HCT116 (cell line): ENCODE data around the gene ONECUT3. TPM values are rescaled to one million over a fixed set of nuclear protein-coding genes. Genes with fewer than 3 reads are reported as not detected.

Experiments
- ATAC-seq: fragments of 200-7000 bp; cut with Tn5 transposase; 2 replicates; pipeline ENCODE4 v1.9.1; 2020; ENCODE audit warnings: mild to moderate bottlenecking, moderate library complexity
- BruUV-seq: library from RNA; stranded (reverse); fragments of 400-500 nt; replicated peaks from 2 replicates; lab custom pipeline; 2021; lab: Mats Ljungman, UMichigan
- CTCF ChIA-PET: fragments of 300-600 bp; sonication (Branson Sonifier 250); formaldehyde crosslinking; loops from one replicate; lab custom pipeline; 2021; ENCODE audit warnings: antibody characterized with exemption; lab: Charles Lee
- POLR2A ChIA-PET: fragments of 300-600, 350-600 bp; sonication (Branson Sonifier 250); formaldehyde crosslinking; loops from one replicate; lab custom pipeline; 2021; ENCODE audit warnings: antibody characterized with exemption; lab: Charles Lee
- RAD21 ChIA-PET, 2 experiments: fragments of 300-600 bp; sonication (Branson Sonifier 250); formaldehyde crosslinking; loops; one replicate each; lab custom pipeline; 2023; ENCODE audit warnings: low total read pairs in 2 of 2; ENCODE audit not compliant: uncharacterized antibody in 2 of 2, unreplicated experiment in 2 of 2, low non-redundant PET in 1 of 2; lab: Charles Lee
- DNase-seq: peaks from one replicate; pipeline ENCODE4 v3.0.0-alpha.2; 2010; ENCODE audit warnings: low read depth, low spot score
- H2AFZ ChIP-seq: fragments of 200-600 bp; shearing (Covaris generic), sonication (generic); 2 replicates; pipeline ENCODE4 v1.6.1; 2017; ENCODE audit warnings: low read depth, mixed run types, mixed read lengths, antibody characterized with exemption, low read length; ENCODE audit not compliant: poor library complexity, severe bottlenecking
- H3K27ac ChIP-seq: 2 replicates; pipeline ENCODE4 v1.5.1; 2012; ENCODE audit warnings: low read depth, low read length
- H3K27me3 ChIP-seq: fragments of 200-600 bp; sonication (generic); 2 replicates; pipeline ENCODE4 v1.6.1; 2016; ENCODE audit warnings: mixed run types, low read length, mixed read lengths; ENCODE audit not compliant: insufficient read depth
- H3K36me3 ChIP-seq, 2 experiments: fragments of 200-500 bp in 1 of 2; fragments of 200-600 bp in 1 of 2; sonication (Bioruptor generic) in 1 of 2; sonication (generic) in 1 of 2; 2 replicates each; pipeline versions ENCODE4 v1.5.1 to v1.6.1; 2014 to 2016; ENCODE audit warnings: low read length in 2 of 2, inconsistent platforms in 1 of 2, mixed read lengths in 1 of 2, mixed run types in 1 of 2; ENCODE audit not compliant: insufficient read depth in 2 of 2, control insufficient read depth in 1 of 2
- H3K4me1 ChIP-seq, 2 experiments: fragments of 200-600 bp in 1 of 2; sonication (generic) in 1 of 2; 2 replicates each; pipeline versions ENCODE4 v1.5.1 to v1.6.1; 2012 to 2017; ENCODE audit warnings: low read length in 2 of 2, inconsistent platforms in 1 of 2, mild to moderate bottlenecking in 1 of 2, mixed read lengths in 1 of 2, mixed run types in 1 of 2, moderate library complexity in 1 of 2; ENCODE audit not compliant: insufficient read depth in 2 of 2, control insufficient read depth in 1 of 2
- H3K4me2 ChIP-seq: fragments of 200-600 bp; sonication (generic); 2 replicates; pipeline ENCODE4 v1.6.1; 2017; ENCODE audit warnings: mixed run types, low read length, mixed read lengths
- H3K4me3 ChIP-seq, 2 experiments: fragments of 200-600 bp in 1 of 2; sonication (generic) in 1 of 2; replicated peaks in 1 of 2; 2 replicates each; pipeline ENCODE4 v1.5.1; 2011 to 2016; ENCODE audit warnings: low read length in 2 of 2, control low read depth in 1 of 2, low read depth in 1 of 2, mild to moderate bottlenecking in 1 of 2, mixed read lengths in 1 of 2, mixed run types in 1 of 2
- H3K79me2 ChIP-seq: fragments of 200-600 bp; sonication (generic); 2 replicates; pipeline ENCODE4 v1.6.1; 2017; ENCODE audit warnings: mild to moderate bottlenecking, mixed run types, low read length, moderate library complexity, mixed read lengths; ENCODE audit not compliant: insufficient read depth
- H3K9ac ChIP-seq: fragments of 200-600 bp; sonication (generic); 2 replicates; pipeline ENCODE4 v1.6.1; 2016; ENCODE audit warnings: low read length, mixed read lengths
- H3K9me2 ChIP-seq: fragments of 200-600 bp; sonication (generic), shearing (Covaris generic); 2 replicates; pipeline ENCODE4 v1.6.1; 2017; ENCODE audit warnings: mixed run types, mild to moderate bottlenecking, moderate library complexity; ENCODE audit not compliant: insufficient read depth
- H3K9me3 ChIP-seq, 2 experiments: fragments of 200-500 bp in 1 of 2; fragments of 200-600 bp in 1 of 2; sonication (Bioruptor generic) in 1 of 2; sonication (generic) in 1 of 2; 2 replicates each; pipeline ENCODE4 v1.6.1; 2014 to 2017; ENCODE audit warnings: low read length in 2 of 2, mixed read lengths in 2 of 2, inconsistent platforms in 1 of 2, low read depth in 1 of 2, mild to moderate bottlenecking in 1 of 2, mixed run types in 1 of 2, moderate library complexity in 1 of 2; ENCODE audit not compliant: control insufficient read depth in 1 of 2, insufficient read depth in 1 of 2
- H4K20me1 ChIP-seq: fragments of 200-600 bp; sonication (generic), shearing (Covaris generic); 2 replicates; pipeline ENCODE4 v1.6.1; 2017; ENCODE audit warnings: mixed run types, mild to moderate bottlenecking, moderate library complexity; ENCODE audit not compliant: insufficient read depth
- CBX3 ChIP-seq: IDR thresholded peaks from 2 replicates; pipeline ENCODE4 v1.6.1; 2012; ENCODE audit warnings: low read depth
- CEBPB ChIP-seq: IDR thresholded peaks from 2 replicates; pipeline ENCODE4 v1.6.1; 2012; ENCODE audit warnings: low read depth
- CTCF ChIP-seq, 3 experiments: fragments of 200-600 bp in 1 of 3; sonication (generic) in 1 of 3; IDR thresholded peaks in 2 of 3; conservative IDR thresholded peaks in 1 of 3; 2 replicates each; pipeline ENCODE4 v1.5.1; 2012 to 2017; ENCODE audit warnings: low read depth in 2 of 3, low read length in 2 of 3, antibody characterized with exemption in 1 of 3, borderline replicate concordance in 1 of 3, control low read depth in 1 of 3, mild to moderate bottlenecking in 1 of 3, mixed read lengths in 1 of 3, mixed run types in 1 of 3, moderate library complexity in 1 of 3; ENCODE audit not compliant: insufficient read depth in 1 of 3
- EGR1 ChIP-seq: IDR thresholded peaks from 2 replicates; pipeline ENCODE4 v1.6.1; 2012; ENCODE audit warnings: low read depth
- ELF1 ChIP-seq: IDR thresholded peaks from 2 replicates; pipeline ENCODE4 v1.6.1; 2012; ENCODE audit warnings: low read depth, borderline replicate concordance
- EZH2 ChIP-seq: fragments of 200-600 bp; sonication (generic); IDR thresholded peaks from 2 replicates; pipeline ENCODE4 v1.6.1; 2017; ENCODE audit warnings: antibody characterized with exemption, mixed run types
- JUND ChIP-seq: IDR thresholded peaks from 2 replicates; pipeline ENCODE4 v1.6.1; 2012
- POLR2A ChIP-seq: IDR thresholded peaks from 2 replicates; pipeline ENCODE4 v1.7.0; 2011; ENCODE audit warnings: borderline replicate concordance; ENCODE audit not compliant: insufficient read depth, insufficient read length; ENCODE audit errors: extremely low read depth
- POLR2AphosphoS5 ChIP-seq: IDR thresholded peaks from 2 replicates; pipeline ENCODE4 v1.6.1; 2011; ENCODE audit warnings: mild to moderate bottlenecking, low read depth, low read length, moderate library complexity
- RAD21 ChIP-seq: IDR thresholded peaks from 2 replicates; pipeline ENCODE4 v1.6.1; 2012; ENCODE audit warnings: low read depth, mild to moderate bottlenecking
- SRF ChIP-seq: IDR thresholded peaks from 2 replicates; pipeline ENCODE4 v1.6.1; 2012; ENCODE audit warnings: low read depth
- ZNF274 ChIP-seq: fragments of 200-500 bp; sonication (Bioruptor generic); IDR thresholded peaks from 2 replicates; pipeline ENCODE4 v1.6.1; 2014; ENCODE audit warnings: mild to moderate bottlenecking, low read depth, low read length, inconsistent platforms
- intact Hi-C: fragments of 100-400 bp; cut with micrococcal nuclease; formaldehyde crosslinking; loops from 2 replicates; pipeline ENCODE4 v1.10.0; 2022
- total RNA-seq: library from RNA; stranded (reverse); gene quantifications from one replicate; pipeline ENCODE4 v1.2.1, GENCODE V29; 2021; ENCODE audit not compliant: unreplicated experiment
- TF ChIP-seq, protein P1 (sequence below): IDR thresholded peaks from 2 replicates; pipeline ENCODE4 v1.6.1; 2012; ENCODE audit warnings: low read depth
- TF ChIP-seq, protein P2 (sequence below): IDR thresholded peaks from 2 replicates; pipeline ENCODE4 v1.6.1; 2012

Gene ONECUT3
- total RNA-seq, 1 experiment from 2014 or later, result 22.1 TPM

GRCh38 chr19:1810439-1811160 is 57.3 kb downstream of the ONECUT3 start:
- H3K27me3 ChIP-seq, result no peaks in the 10 kb centered on the region
- peaks cover 20 to 38% of the 10 kb centered on the region in 2 experiments for H3K4me1 ChIP-seq
- H3K9me2 ChIP-seq, result no peaks in the 10 kb centered on the region
- RAD21 ChIA-PET, result interaction anchor here in 1 of 2 experiments (1.2 kb wide), 1 partner anchor 14 kb away, joined by 4 read pairs; no protein-coding TSS in a partner anchor
- no peaks in the 10 kb centered on the region for H4K20me1 ChIP-seq
- CTCF ChIA-PET, result interaction anchor here (0.6 to 1.5 kb wide), 9 partner anchors 15 to 265 kb away, joined by 3 to 7 read pairs (median 4); no protein-coding TSS in a partner anchor
- H3K4me3 ChIP-seq, result peak overlapping the region; percentile 63 to 67
- no peak overlapping the region for H2AFZ ChIP-seq
- BruUV-seq, result TSS peak; percentile 29
- H3K36me3 ChIP-seq, result no peaks in the 10 kb centered on the region; a peak in 1 of 4 replicates
- peak overlapping the region; percentile 66 for H3K9ac ChIP-seq
- peak overlapping the region; percentile 81 for H3K27ac ChIP-seq
- DNase-seq (no peak), ATAC-seq (no peak)
- intact Hi-C loops, result loop anchor here (5.0 to 10.0 kb wide), 2 partner anchors 138 to 206 kb away; partner anchors contain the start of gene UQCR11
- POLR2A ChIA-PET, result interaction anchor here (0.9 to 1.1 kb wide), 3 partner anchors 63 to 338 kb away, joined by 3 to 4 read pairs (median 3); no protein-coding TSS in a partner anchor
- H3K79me2 ChIP-seq, result no peaks in the 10 kb centered on the region
- TF ChIP-seq SRF, result no peak
- no peak for TF ChIP-seq CBX3
- TF ChIP-seq, protein P1, sequence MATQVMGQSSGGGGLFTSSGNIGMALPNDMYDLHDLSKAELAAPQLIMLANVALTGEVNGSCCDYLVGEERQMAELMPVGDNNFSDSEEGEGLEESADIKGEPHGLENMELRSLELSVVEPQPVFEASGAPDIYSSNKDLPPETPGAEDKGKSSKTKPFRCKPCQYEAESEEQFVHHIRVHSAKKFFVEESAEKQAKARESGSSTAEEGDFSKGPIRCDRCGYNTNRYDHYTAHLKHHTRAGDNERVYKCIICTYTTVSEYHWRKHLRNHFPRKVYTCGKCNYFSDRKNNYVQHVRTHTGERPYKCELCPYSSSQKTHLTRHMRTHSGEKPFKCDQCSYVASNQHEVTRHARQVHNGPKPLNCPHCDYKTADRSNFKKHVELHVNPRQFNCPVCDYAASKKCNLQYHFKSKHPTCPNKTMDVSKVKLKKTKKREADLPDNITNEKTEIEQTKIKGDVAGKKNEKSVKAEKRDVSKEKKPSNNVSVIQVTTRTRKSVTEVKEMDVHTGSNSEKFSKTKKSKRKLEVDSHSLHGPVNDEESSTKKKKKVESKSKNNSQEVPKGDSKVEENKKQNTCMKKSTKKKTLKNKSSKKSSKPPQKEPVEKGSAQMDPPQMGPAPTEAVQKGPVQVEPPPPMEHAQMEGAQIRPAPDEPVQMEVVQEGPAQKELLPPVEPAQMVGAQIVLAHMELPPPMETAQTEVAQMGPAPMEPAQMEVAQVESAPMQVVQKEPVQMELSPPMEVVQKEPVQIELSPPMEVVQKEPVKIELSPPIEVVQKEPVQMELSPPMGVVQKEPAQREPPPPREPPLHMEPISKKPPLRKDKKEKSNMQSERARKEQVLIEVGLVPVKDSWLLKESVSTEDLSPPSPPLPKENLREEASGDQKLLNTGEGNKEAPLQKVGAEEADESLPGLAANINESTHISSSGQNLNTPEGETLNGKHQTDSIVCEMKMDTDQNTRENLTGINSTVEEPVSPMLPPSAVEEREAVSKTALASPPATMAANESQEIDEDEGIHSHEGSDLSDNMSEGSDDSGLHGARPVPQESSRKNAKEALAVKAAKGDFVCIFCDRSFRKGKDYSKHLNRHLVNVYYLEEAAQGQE, result no peak
- TF ChIP-seq RAD21, result no peak
- no peak for TF ChIP-seq ZNF274
- TF ChIP-seq POLR2AphosphoS5, result no peak
- no peak for TF ChIP-seq EGR1
- no peak for TF ChIP-seq EZH2
- TF ChIP-seq CTCF (IDR thresholded peaks at IDR 0.05 in 2 of 3, conservative IDR thresholded peaks at IDR 0.05 in 1 of 3; ENCODE audit: borderline replicate concordance in 1 of 3, insufficient read depth in 1 of 3, low read depth in 2 of 3, low read length in 2 of 3), result no peak
- TF ChIP-seq JUND, result no peak
- TF ChIP-seq POLR2A, result no peak
- TF ChIP-seq CEBPB, result no peak
- TF ChIP-seq ELF1, result no peak
- TF ChIP-seq, protein P2, sequence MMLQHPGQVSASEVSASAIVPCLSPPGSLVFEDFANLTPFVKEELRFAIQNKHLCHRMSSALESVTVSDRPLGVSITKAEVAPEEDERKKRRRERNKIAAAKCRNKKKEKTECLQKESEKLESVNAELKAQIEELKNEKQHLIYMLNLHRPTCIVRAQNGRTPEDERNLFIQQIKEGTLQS, result no peak
- peak overlapping the region; percentile 92 for H3K4me2 ChIP-seq
- H3K9me3 ChIP-seq, result no peaks in the 10 kb centered on the region
